DMS153 treated with DMSO at 0.1 percent for 48 hours (cell line): Measurements from ENCODE around the gene YAF2.
A peak's percentile ranks its signal among the peaks of the same experiment; 100 is the strongest.

Experiments used
- DNase-seq: peaks from one replicate; lab custom pipeline; 2025; ENCODE audit not compliant: unreplicated experiment; lab: John Stamatoyannopoulos, UW

The YAF2 gene

GRCh38 chr12:42238240-42239140 lies at the start of gene YAF2:
Gene YAF2 (minus strand): TSS chr12:42238248. CDS start chr12:42238180, 68 bp downstream.
- peak; percentile 86 for DNase-seq

GRCh38 chr12:42286741-42287140 lies 48.7 kb upstream of the YAF2 start:
- no peak for DNase-seq

- no peak for DNase-seq
Measured at GRCh38 chr12:42285431-42285830, 47.4 kb upstream of the YAF2 start.

GRCh38 chr12:42284876-42285275 lies 46.8 kb upstream of the YAF2 start:
- DNase-seq, result no peak

- no peak for DNase-seq
Measured at GRCh38 chr12:42284157-42284556, 46.1 kb upstream of the YAF2 start.

- no peak for DNase-seq
Measured at GRCh38 chr12:42283739-42284138, 45.7 kb upstream of the YAF2 start.

- DNase-seq, result no peak
Measured at GRCh38 chr12:42282294-42282693, 44.2 kb upstream of the YAF2 start.

GRCh38 chr12:42281844-42282243 lies 43.8 kb upstream of the YAF2 start:
- DNase-seq, result no peak

GRCh38 chr12:42281278-42281677 lies 43.2 kb upstream of the YAF2 start:
- no peak for DNase-seq

- no peak for DNase-seq
Measured at GRCh38 chr12:42278128-42278510, 40.1 kb upstream of the YAF2 start.

- DNase-seq, result no peak
Measured at GRCh38 chr12:42277396-42278127, 39.5 kb upstream of the YAF2 start.

GRCh38 chr12:42275499-42275898 lies 37.5 kb upstream of the YAF2 start:
- DNase-seq, result no peak

- no peak for DNase-seq
Measured at GRCh38 chr12:42273706-42274105, 35.7 kb upstream of the YAF2 start.

- DNase-seq, result no peak
Measured at GRCh38 chr12:42270596-42270995, 32.5 kb upstream of the YAF2 start.

- DNase-seq, result no peak
Measured at GRCh38 chr12:42267413-42268190, 29.6 kb upstream of the YAF2 start.

- no peak for DNase-seq
Measured at GRCh38 chr12:42266579-42267230, 28.7 kb upstream of the YAF2 start.

GRCh38 chr12:42262271-42262670 lies 24.2 kb upstream of the YAF2 start:
- no peak for DNase-seq

GRCh38 chr12:42261708-42262107 lies 23.7 kb upstream of the YAF2 start:
- no peak for DNase-seq

GRCh38 chr12:42260518-42260917 lies 22.5 kb upstream of the YAF2 start:
- DNase-seq, result peak; percentile 2

GRCh38 chr12:42259699-42260098 lies 21.7 kb upstream of the YAF2 start:
- DNase-seq, result no peak

- no peak for DNase-seq
Measured at GRCh38 chr12:42255866-42256261, 17.8 kb upstream of the YAF2 start.
